Measurements from ENCODE around the gene ELMO1.
A peak's percentile ranks its signal among the peaks of the same experiment; 100 is the strongest.

The ELMO1 gene, protein sequence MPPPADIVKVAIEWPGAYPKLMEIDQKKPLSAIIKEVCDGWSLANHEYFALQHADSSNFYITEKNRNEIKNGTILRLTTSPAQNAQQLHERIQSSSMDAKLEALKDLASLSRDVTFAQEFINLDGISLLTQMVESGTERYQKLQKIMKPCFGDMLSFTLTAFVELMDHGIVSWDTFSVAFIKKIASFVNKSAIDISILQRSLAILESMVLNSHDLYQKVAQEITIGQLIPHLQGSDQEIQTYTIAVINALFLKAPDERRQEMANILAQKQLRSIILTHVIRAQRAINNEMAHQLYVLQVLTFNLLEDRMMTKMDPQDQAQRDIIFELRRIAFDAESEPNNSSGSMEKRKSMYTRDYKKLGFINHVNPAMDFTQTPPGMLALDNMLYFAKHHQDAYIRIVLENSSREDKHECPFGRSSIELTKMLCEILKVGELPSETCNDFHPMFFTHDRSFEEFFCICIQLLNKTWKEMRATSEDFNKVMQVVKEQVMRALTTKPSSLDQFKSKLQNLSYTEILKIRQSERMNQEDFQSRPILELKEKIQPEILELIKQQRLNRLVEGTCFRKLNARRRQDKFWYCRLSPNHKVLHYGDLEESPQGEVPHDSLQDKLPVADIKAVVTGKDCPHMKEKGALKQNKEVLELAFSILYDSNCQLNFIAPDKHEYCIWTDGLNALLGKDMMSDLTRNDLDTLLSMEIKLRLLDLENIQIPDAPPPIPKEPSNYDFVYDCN

DNA sequence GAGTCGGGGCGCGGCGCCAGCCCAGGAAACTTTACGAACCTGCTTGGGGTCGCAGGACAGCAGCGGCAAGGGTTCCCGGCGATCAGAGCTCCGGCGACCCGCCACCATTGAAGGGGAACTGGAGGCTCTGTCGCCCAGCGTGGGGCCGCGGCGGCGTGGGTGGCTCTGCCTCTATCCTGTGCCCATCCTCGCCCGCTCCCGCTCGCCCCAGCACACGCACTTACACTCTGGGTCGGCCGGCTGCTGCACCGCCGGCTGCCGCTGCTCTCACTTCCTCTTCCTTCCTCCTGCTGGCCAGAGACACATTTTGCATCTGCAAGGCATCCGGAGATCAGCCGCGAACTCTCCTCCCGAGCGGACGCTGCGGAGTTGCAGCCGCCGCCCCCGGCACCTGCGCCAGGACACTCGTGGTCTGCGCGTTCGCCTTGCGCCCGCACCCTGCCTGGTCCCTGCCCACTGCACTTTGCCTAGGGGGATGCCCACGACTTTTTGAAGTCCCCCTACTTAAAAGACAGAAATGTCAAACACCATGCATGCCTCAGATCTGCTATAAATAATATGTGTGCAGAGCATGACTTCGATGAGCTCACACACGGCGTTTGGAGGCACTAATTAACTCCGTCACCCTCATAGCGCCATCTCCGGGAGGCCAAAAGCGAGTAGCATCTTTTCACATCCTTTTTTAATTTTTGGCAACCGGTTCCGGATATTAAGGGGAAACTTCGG is at the start of gene ELMO1:
Gene ELMO1, minus strand, starts transcription at position 229 of the 726 bp plus-strand sequence. CDS start 106,174 bp downstream, outside the sequence.
- peak; percentile 41 to 60 (median 49) for DNase-seq (ENCODE audit: low read depth in 2 of 3, low spot score in 2 of 3)

DNA sequence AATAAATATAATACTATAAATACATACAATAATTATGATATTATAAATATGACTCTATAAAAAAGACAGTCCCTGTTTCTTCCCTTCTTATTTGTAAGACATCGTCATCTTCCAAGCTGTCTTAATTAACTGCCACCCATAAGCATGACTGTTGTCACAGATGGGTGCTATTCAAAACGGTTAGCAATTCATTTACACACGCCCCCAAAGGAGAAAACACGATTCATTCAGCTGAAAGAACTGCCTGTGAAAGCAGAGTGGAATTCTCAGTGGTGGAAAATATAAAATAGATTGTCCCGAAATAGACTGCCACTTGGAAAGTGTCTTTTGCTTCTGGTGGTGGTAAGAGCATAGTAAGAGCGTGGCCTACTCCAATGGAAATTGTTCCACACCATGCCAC is 48.9 kb upstream of the ELMO1 start:
- DNase-seq (ENCODE audit: low read depth in 2 of 3, low spot score in 2 of 3): no peak

DNA sequence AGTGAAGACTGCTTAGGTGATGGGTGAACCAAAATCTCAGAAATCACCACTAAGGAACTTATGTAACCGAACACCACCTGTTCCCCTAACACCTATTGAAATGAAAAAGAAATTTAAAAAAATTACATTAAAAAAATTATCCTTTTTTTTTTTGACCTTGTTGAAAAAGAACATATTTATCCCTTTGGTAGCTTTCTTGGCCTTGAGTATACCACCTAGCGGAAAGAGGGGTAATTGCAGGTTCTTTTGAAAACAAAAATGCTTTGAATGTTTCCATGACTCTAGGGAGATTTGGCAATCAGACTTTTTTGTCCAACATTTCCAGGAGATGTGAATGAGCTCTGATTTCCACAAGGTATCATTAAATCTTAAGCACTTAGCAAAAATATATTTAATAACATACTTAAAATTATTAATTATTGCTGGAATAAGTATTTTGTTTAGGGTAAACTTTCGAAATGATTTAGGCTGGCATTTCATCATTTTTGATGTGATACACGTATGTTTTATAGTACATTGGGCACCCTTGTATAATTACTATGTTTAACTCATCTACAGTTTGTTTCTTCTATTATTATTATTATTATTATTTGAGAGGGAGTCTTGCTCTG is 47.0 kb upstream of the ELMO1 start:
- DNase-seq (ENCODE audit: low read depth in 2 of 3, low spot score in 2 of 3): no peak

DNA sequence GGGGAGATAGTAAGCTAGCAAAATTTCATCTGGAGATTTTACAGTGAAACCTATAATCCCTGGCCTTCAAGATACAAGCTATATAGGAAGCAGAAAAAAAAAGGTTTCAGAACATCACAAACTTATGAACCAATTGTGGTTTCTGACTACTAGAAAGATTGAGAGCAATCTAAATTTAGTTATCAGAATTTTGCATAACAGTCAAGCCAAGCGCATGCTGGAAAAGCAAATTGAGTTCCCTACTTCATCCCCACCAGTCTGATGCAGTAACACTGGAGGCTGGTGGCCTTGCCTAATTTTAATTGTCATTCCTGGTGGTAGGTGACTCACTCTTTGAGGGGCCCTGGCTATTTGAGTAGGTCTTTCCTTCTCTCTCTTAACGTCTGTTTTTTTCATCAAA is 46.3 kb upstream of the ELMO1 start:
- DNase-seq (ENCODE audit: low read depth in 2 of 3, low spot score in 2 of 3): no peak

DNA sequence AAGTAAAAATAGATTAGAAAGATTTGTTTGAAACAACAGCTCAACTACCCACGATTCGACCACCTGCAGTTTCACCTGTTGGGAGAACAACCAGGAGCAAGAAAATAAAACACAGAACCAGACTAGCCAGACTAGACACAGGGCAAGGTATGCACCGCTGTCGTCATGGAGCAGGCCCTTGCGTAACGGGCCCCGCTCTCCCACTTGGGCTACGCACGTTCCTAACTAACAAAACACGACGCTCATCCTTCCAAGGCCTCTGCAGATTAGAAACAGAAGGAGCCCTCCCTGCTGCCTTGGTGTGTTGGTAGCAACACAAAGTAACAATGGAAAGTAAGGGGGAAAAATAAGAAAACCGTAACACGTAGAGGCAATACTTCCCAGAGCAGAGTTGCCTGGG is 45.1 kb upstream of the ELMO1 start:
- DNase-seq (ENCODE audit: low read depth in 2 of 3, low spot score in 2 of 3): no peak

DNA sequence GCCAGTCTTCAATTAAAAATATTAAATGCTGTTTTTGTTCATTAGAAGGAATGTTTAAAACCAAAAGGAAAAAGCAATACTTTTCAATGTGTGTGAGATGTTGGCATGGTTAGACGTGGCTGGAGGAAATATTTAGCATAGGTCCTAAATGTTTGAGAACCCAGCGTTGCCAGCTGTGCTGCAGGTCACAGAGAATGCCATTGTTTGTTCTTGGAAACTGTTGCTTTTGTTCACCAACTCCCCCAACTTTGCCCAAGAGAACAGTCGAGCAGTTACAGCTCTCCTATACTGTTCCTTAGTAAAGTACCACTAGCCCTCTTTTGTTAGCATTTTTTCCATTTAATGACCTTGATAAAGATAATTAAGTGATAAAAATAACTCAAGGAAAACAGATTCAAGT is 44.5 kb upstream of the ELMO1 start:
- DNase-seq (ENCODE audit: low read depth in 2 of 3, low spot score in 2 of 3): no peak

DNA sequence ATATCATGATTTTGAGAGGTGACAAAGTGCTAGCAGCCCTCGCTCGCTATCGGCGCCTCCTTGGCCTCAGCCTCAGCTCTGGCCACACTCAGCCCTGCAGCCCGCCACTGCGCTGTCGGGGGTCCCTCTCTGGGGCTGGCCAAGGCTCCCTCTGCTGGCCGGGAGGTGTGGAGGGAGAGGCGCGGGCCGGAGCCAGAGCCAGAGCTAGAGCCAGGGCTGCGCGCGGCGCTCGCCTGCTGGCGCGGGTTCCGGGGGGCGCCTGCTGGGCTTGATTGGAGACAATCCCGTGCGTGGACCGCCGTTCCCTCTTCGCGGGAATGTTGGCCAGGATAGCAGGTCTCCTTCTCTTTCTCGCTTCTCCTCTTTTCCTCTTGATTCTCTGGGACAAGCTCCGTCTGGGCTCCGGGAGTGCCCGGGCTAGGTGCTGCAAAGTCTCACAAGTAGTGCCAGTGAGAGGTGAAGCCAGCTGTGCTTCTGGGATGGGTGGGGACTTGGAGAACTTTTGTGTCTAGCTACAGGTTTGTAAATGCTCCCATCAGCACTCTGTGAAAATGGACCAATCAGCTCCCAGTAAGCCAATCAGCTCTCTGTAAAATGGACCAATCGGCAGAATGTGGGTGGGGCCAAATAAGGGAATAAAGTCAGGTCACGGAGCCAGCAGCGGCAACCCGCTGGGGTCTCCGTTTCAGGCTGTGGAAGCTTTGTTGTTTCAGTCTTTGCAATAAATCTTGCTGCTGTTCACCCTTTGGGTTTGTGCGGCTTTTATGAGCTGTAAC is 43.4 kb upstream of the ELMO1 start:
- no peak for DNase-seq (ENCODE audit: low read depth in 2 of 3, low spot score in 2 of 3)

DNA sequence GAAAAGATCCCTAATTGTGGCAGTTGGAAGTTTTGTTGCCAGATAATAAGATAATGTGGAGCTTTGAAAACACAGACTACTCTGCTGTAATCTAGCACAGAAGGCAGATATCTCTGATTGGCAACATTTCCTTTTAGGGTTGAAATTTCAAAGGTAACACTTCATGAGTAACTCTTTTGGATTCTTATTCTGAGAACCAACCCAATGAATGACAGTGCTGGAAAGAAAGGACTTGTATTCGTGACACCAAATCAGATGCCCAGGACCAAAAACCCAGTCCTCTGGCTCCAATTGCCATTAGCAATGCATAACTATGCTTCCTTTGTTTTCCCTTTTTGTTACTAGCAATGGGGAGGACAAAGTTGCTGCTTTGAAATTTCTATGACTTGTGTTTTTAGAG is 41.0 kb upstream of the ELMO1 start:
- no peak for DNase-seq (ENCODE audit: low read depth in 2 of 3, low spot score in 2 of 3)

DNA sequence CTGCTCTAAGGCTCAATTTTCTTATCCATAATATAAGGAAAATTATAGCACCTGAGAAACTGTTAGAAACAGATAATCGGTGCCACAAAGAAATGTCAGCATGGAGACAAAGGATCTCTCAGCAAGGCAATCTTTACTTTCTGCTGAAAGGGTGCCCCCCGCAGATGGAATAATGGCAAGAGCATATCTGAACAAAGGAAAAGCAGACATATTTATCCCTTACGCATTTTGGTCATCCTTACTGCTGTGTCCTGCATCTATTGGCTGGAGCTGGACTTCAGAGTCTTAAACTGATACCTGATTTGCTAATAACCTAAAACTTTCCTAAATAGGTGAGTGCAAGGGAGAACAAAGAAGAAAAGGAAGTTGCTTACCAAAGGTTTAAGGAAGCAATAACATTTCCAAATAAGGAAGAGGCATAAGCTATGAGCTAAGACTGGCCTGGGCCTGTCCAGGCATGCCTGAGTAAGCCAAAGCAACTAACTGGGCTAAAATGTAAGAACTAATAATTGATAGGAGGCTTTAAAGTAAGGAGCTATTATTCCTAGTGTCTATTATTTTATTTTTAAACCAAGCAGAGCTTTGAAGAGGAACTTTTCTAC is 39.6 kb upstream of the ELMO1 start:
- no peak for DNase-seq (ENCODE audit: low read depth in 2 of 3, low spot score in 2 of 3)

DNA sequence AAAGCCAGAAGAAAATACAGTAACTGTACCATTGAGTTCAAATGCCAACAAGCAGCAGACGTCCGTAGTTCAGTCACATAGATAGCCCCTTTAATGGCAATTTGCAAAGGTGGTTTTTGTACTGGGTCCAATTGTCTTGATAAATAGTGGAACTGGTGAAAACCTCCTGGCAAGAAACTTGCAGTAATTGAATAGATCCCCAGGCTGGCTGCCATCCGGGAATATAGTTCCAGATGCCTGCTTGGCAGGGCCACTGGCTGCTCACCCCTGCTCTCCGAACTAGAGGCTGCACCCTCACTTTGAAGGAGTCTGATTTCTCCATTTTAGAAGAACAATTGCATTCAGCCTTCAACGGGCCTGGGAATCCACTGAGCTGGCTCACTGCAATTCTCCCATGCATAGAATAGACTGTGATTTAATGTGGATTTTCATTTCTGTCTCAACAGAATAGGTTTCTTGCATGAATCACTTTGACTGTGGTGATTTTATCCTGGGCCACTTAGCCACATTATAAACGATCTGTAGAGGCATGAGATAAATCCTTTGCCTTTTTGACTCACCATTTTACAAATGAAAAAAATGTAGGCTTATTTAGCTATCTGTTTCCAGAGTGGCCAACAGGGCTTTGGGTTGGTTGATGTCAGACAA is 35.9 kb upstream of the ELMO1 start:
- DNase-seq (ENCODE audit: low read depth in 2 of 3, low spot score in 2 of 3): no peak

DNA sequence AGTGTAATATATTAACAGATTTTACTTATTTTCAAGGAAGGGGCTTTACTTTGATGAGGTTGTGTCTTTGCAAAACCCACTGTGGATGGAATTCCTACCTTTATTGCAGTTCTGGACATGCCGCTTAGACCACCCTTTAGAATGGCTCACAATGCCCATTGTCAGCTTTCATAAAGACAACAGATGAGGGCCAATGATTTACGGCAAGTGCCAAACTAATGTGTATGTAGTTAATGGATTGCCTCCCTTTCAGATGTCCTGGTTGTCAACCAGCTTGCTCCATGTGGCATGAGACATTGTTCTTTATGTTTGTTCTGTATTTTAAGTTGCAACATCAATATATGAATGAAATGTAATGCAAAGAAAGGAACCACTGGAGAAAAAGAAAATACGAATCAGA is 35.0 kb upstream of the ELMO1 start:
- DNase-seq (ENCODE audit: low read depth in 2 of 3, low spot score in 2 of 3): no peak

DNA sequence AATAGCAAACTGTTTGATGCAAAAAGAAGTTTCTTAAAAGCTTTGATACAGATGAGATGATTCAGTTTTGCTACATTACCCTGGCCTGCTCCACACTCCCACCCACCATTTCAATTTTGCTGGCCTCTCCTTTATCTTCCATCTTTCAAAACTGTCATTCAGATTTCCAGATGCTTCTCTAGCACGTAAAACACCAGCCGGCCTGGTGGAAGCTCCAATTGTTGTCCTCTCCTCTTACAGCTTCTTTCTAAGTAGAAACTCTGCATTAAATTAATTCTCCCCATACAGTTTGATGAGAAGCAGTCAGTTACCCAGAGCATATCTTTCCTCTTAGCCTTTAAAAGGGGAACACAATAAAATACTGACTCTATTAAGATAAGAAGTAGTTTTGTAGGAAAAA is 34.3 kb upstream of the ELMO1 start:
- no peak for DNase-seq (ENCODE audit: low read depth in 2 of 3, low spot score in 2 of 3)

DNA sequence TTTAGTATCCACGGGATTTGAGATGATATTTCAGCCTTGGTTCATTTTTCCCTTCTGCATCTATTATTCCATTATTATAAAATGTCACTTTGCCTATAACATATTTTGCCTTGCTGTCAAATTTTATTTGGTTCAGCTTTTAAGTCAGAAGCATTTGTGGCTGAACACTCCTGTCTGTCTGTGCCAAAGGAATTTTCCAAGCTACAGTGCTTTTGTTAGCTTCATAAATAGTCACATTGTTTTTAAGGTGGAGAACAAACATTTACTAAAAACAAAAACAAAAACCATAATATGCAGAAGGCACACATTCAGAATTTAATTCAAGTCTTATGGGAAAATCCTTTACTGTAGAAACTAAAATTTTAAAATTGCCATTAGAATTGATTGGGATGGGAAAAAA is 33.8 kb upstream of the ELMO1 start:
- no peak for DNase-seq (ENCODE audit: low read depth in 2 of 3, low spot score in 2 of 3)

DNA sequence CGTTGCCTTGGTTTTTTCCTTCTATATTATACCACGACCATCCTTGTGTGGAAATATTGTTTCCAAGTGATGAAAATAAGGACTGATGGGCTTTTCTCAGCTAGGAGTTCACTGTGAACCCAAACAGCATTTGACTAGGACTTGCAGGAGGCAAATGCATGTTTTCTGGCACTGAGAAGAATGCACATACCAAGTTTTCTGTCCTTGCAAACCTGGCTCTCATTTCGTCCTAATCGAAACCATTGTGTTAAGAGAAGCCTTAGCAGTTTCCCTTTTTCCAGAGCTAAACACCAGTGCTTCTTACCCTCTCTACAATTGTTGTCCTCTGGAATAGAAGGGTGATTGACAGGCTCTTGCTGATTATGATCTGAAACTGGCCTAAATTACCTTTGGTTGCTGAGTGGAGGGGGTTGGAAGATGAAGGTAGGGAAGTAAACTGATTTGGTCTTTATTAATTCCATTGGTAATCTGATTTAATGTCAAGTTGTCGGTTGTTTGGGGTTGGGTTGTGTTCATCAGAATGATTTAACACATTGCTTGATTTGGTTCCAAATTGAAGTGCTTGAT is 33.1 kb upstream of the ELMO1 start:
- DNase-seq (ENCODE audit: low read depth in 2 of 3, low spot score in 2 of 3): no peak

DNA sequence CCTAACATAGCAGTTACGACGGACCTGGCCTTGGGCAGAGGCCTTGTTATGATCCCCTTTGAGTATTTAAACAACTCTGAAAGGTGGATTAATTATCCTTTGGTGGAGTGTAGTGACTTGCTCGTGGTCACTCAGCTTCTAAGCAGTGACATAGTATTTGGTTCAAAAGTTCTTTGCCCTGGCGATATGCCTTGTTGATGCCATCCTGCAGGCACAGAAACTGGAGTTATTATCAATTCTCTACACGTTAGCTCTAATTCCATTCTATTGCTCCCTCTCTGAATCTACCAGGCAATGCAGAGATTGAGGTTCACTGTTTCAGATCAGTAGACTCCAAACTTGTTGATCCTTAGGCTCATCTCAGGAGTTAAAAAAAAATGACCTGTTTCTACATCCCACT is 32.5 kb upstream of the ELMO1 start:
- DNase-seq (ENCODE audit: low read depth in 2 of 3, low spot score in 2 of 3): no peak

DNA sequence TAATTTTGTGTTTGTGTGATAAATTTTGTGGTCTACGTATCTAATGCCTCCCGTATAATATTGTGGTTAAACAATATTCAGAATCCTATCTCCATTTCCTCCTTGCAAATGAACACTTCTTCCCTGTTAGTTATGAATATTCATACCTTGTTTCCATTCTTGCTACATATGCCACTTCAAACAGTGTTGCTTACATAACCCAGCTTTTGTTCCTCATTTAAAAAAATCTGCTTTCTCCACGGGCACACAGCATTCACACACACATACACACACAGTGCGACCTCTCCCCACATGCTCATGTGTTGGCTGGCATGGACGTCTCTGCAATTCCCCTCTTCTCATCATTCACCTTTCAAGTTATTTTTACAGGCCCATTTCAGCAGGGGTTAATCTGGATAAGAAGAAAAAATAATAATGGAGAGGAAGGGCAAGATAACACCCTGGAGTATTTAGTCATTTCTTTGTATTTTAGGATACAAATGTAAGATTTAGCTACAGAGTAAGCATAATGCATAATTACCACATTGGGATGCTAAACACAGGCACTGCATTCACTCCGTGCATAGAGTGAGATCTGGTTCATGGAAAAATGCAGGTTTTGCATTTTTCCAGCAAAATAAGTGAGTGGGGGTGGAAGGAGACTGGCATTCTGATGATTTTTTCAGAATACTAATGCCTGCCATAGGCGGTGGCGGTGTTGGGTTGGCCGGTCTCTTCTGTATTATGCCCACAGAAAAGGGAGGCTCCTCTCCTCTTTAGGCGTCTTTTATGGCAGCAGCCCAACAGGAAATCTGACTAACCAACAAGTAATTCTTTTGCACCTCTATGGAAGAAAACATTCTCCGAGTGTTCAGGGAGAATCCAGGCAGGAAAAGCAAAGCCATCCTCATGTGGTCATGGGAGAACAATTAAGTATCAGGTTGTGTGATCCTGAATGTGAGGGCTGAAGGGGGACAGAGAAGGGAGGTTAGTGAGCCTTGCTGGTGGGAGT is 31.7 kb upstream of the ELMO1 start:
- no peak for DNase-seq (ENCODE audit: low read depth in 2 of 3, low spot score in 2 of 3)

DNA sequence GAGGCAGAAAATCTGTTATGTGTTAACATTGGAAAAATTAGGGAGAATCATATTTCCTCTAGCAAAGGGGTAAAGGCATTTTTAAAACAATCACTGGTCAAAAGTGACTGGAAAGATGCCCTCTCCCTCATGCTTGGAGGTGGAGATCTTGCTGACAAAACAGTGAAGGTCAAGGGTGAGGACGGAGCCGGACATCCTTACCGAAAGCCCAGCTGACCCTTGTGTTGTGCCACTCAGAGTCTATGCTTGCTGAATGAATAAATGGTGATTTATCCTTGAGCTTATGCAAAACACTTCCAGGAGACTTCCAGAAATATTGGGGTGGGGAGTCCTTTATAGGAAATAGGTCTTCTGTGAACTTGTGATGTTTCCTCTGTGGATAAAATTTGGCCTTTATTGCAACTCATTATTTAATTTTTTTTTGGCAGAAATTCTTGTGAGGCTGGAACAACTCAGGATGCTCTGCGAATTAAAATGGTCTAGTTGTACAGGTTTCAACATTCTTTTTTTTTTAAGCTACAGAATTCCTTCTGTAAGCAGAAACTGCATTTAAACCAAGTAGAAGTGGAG is 28.3 kb upstream of the ELMO1 start:
- no peak for DNase-seq (ENCODE audit: low read depth in 2 of 3, low spot score in 2 of 3)

DNA sequence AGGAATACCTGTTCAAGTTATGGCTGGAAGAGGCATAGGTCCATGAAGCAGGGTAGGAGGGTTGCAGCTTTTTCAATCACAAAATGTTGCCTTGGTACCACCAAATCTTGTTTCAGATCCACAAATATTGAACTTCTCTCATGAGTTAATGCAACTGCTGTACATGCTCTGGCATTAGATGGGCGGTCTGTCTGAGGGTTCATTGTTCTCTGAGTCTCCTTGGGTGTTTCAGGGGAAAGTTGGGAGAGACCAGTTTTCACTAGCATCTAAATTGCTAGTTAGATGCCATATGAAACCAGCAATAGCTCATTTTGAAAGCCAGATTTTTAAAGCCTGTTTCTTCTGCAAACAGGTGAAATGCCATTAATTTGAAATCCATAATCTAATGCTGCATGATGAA is 27.8 kb upstream of the ELMO1 start:
- DNase-seq (ENCODE audit: low read depth in 2 of 3, low spot score in 2 of 3): no peak

Data from activated CD8-positive, alpha-beta memory T cell treated with anti-CD3 and anti-CD28 coated beads for 48 hours (primary cell).